BLaER1 treated with 17β-estradiol and CSF1 and Interleukin-3, amounts not matched to agents 10 nM and 100 nM (cell line): ENCODE measurements around the gene ASTN1.

Experiments used
- H3K27ac ChIP-seq, 11 experiments: shearing (Covaris generic); formaldehyde crosslinking; 2 replicates each; pipeline ENCODE4 v1.8.1; 2022
- H3K27me3 ChIP-seq, 11 experiments: shearing (Covaris generic); formaldehyde crosslinking; 2 replicates each; pipeline ENCODE4 v1.8.1; 2022
- H3K36me3 ChIP-seq, 11 experiments: shearing (Covaris generic); formaldehyde crosslinking; 2 replicates each; pipeline ENCODE4 v1.8.1; 2022
- H3K4me1 ChIP-seq, 10 experiments: shearing (Covaris generic); formaldehyde crosslinking; 2 replicates each; pipeline ENCODE4 v1.8.1; 2022
- H3K4me2 ChIP-seq, 11 experiments: shearing (Covaris generic); formaldehyde crosslinking; 2 replicates each; pipeline ENCODE4 v1.8.1; 2022
- H3K4me3 ChIP-seq, 10 experiments: shearing (Covaris generic); formaldehyde crosslinking; 2 replicates each; pipeline ENCODE4 v1.8.1; 2022
- H3K9ac ChIP-seq, 11 experiments: shearing (Covaris generic); formaldehyde crosslinking; 2 replicates each; pipeline ENCODE4 v1.8.1; 2022
- H3K9me3 ChIP-seq, 11 experiments: shearing (Covaris generic); formaldehyde crosslinking; replicated peaks in 1 of 11; 2 replicates each; pipeline ENCODE4 v1.8.1; 2022
- H4K20me1 ChIP-seq, 11 experiments: shearing (Covaris generic); formaldehyde crosslinking; 2 replicates each; pipeline ENCODE4 v1.8.1; 2022
- Cebpa-rat ChIP-seq, 11 experiments: shearing (Covaris generic); IDR thresholded peaks; 2 replicates each; pipeline ENCODE4 v1.8.1; 2022

ASTN1 gene

GRCh38 chr1:177128665-177129281, 35.7 kb downstream of the ASTN1 start:
- H3K36me3 ChIP-seq, result no peaks in the 10 kb centered on the region
- no peaks in the 10 kb centered on the region for H4K20me1 ChIP-seq
- no peaks in the 10 kb centered on the region; a peak in 2 of 22 replicates for H3K9me3 ChIP-seq
- peaks cover 0 to 25% (median 13%) of the 10 kb centered on the region in 10 experiments; a peak in 16 of 20 replicates for H3K4me1 ChIP-seq
- H3K9ac ChIP-seq, result no peak overlapping the region
- TF ChIP-seq Cebpa-rat (IDR thresholded peaks at IDR 0.05), result no peak
- H3K27ac ChIP-seq, result no peak overlapping the region
- H3K27me3 ChIP-seq, result no peaks in the 10 kb centered on the region
- H3K4me2 ChIP-seq, result no peak overlapping the region
- H3K4me3 ChIP-seq, result no peak overlapping the region

- Histone ChIP-seq H3K9me3 (no peaks in the 10 kb centered on the region; a peak in 2 of 22 replicates), H3K27me3 (no peaks in the 10 kb centered on the region), H3K4me1 (peaks cover 0 to 50% (median 38%) of the 10 kb centered on the region in 10 experiments; a peak in 17 of 20 replicates), H3K36me3 (no peaks in the 10 kb centered on the region), H3K27ac (no peak overlapping the region), H4K20me1 (no peaks in the 10 kb centered on the region), H3K4me2 (peak overlapping the region in 3 of 11 experiments; percentile 5 to 13 (median 10); a peak in 2 of 22 replicates), H3K9ac (no peak overlapping the region), H3K4me3 (no peak overlapping the region)
- no peak for TF ChIP-seq Cebpa-rat (IDR thresholded peaks at IDR 0.05)
Observed at GRCh38 chr1:177126267-177126666, 38.2 kb downstream of the ASTN1 start.

- H3K4me1 ChIP-seq, result peaks cover 0 to 65% (median 54%) of the 10 kb centered on the region in 10 experiments; a peak in 18 of 20 replicates
- H3K27ac ChIP-seq, result no peak overlapping the region; a peak in 1 of 22 replicates
- TF ChIP-seq Cebpa-rat (IDR thresholded peaks at IDR 0.05), result no peak
- H3K4me2 ChIP-seq, result peak overlapping the region in 8 of 11 experiments; percentile 5 to 88 (median 78); a peak in 14 of 22 replicates
- H3K4me3 ChIP-seq, result no peak overlapping the region
- no peaks in the 10 kb centered on the region for H3K27me3 ChIP-seq
- no peaks in the 10 kb centered on the region for H4K20me1 ChIP-seq
- H3K9me3 ChIP-seq, result no peaks in the 10 kb centered on the region; a peak in 1 of 22 replicates
- H3K36me3 ChIP-seq, result no peaks in the 10 kb centered on the region
- H3K9ac ChIP-seq, result no peak overlapping the region
Observed at GRCh38 chr1:177124577-177125278, 39.8 kb downstream of the ASTN1 start.

GRCh38 chr1:177122461-177123251, 41.9 kb downstream of the ASTN1 start:
- Histone ChIP-seq H3K4me2 (peak overlapping the region in 10 of 11 experiments; percentile 5 to 88 (median 78); a peak in 19 of 22 replicates), H3K4me3 (peak overlapping the region in 2 of 10 experiments; percentile 0 to 16; a peak in 1 of 20 replicates), H4K20me1 (no peaks in the 10 kb centered on the region), H3K9me3 (no peaks in the 10 kb centered on the region; a peak in 1 of 22 replicates), H3K27ac (peak overlapping the region in 5 of 11 experiments; percentile 29 to 64 (median 58); a peak in 8 of 22 replicates), H3K9ac (peak overlapping the region in 1 of 11 experiments; percentile 32; a peak in 2 of 22 replicates), H3K4me1 (peaks cover 0 to 77% (median 64%) of the 10 kb centered on the region in 10 experiments; a peak in 18 of 20 replicates), H3K36me3 (no peaks in the 10 kb centered on the region), H3K27me3 (no peaks in the 10 kb centered on the region)
- TF ChIP-seq Cebpa-rat (IDR thresholded peaks at IDR 0.05), result no peak

GRCh38 chr1:177119311-177119710, 45.2 kb downstream of the ASTN1 start:
- H4K20me1 ChIP-seq, result no peaks in the 10 kb centered on the region

GRCh38 chr1:177118901-177119300, 45.6 kb downstream of the ASTN1 start:
- Histone ChIP-seq H3K9ac (no peak overlapping the region), H3K9me3 (no peaks in the 10 kb centered on the region), H3K27ac (no peak overlapping the region), H4K20me1 (no peaks in the 10 kb centered on the region), H3K4me1 (peaks cover 0 to 54% (median 52%) of the 10 kb centered on the region in 10 experiments; a peak in 18 of 20 replicates), H3K4me3 (no peak overlapping the region), H3K4me2 (peak overlapping the region in 8 of 11 experiments; percentile 9 to 88 (median 78); a peak in 11 of 22 replicates), H3K36me3 (no peaks in the 10 kb centered on the region), H3K27me3 (no peaks in the 10 kb centered on the region)
- no peak for TF ChIP-seq Cebpa-rat (IDR thresholded peaks at IDR 0.05)

More at GRCh38 chr1:177119311-177119710, 45.2 kb downstream of the ASTN1 start:
- Histone ChIP-seq H3K27ac (no peak overlapping the region), H3K4me1 (peaks cover 0 to 58% (median 56%) of the 10 kb centered on the region in 10 experiments; a peak in 18 of 20 replicates), H3K9ac (no peak overlapping the region), H3K27me3 (no peaks in the 10 kb centered on the region), H3K36me3 (no peaks in the 10 kb centered on the region), H3K4me3 (no peak overlapping the region), H3K9me3 (no peaks in the 10 kb centered on the region), H3K4me2 (peak overlapping the region in 8 of 11 experiments; percentile 24 to 88 (median 78); a peak in 15 of 22 replicates)
- no peak for TF ChIP-seq Cebpa-rat (IDR thresholded peaks at IDR 0.05)

- H3K36me3 ChIP-seq, result no peaks in the 10 kb centered on the region
- H3K9ac ChIP-seq, result no peak overlapping the region
- H3K4me2 ChIP-seq, result no peak overlapping the region
- H3K27ac ChIP-seq, result no peak overlapping the region
- H3K4me1 ChIP-seq, result peaks cover 0 to 34% (median 32%) of the 10 kb centered on the region in 10 experiments; a peak in 18 of 20 replicates
- H3K27me3 ChIP-seq, result no peaks in the 10 kb centered on the region
- no peaks in the 10 kb centered on the region for H3K9me3 ChIP-seq
- no peak overlapping the region for H3K4me3 ChIP-seq
- no peaks in the 10 kb centered on the region for H4K20me1 ChIP-seq
- no peak for TF ChIP-seq Cebpa-rat (IDR thresholded peaks at IDR 0.05)
Observed at GRCh38 chr1:177116941-177117340, 47.6 kb downstream of the ASTN1 start.

- H3K9ac ChIP-seq, result no peak overlapping the region
- no peak overlapping the region for H3K4me3 ChIP-seq
- peaks cover 0 to 8% (median 0%) of the 10 kb centered on the region in 10 experiments; a peak in 5 of 20 replicates for H3K4me1 ChIP-seq
- H3K27me3 ChIP-seq, result no peaks in the 10 kb centered on the region
- H3K36me3 ChIP-seq, result no peaks in the 10 kb centered on the region
- no peaks in the 10 kb centered on the region for H3K9me3 ChIP-seq
- H4K20me1 ChIP-seq, result no peaks in the 10 kb centered on the region
- no peak overlapping the region for H3K27ac ChIP-seq
- no peak overlapping the region for H3K4me2 ChIP-seq
- no peak for TF ChIP-seq Cebpa-rat (IDR thresholded peaks at IDR 0.05)
Observed at GRCh38 chr1:177106614-177107365, 57.7 kb downstream of the ASTN1 start.
